HEK293 (cell line): Measurements from ENCODE around the gene SHANK2.
A peak's percentile ranks its signal among the peaks of the same experiment; 100 is the strongest.
"Not testable (repeated sequence)": the region's sequence is repeated elsewhere in the genome, so short reads cannot be mapped to it uniquely, and the experiment has no call there.

Experiments
- CTCF ChIA-PET: fragments of 350-600 bp; formaldehyde crosslinking; extraction: SDS; loops from one replicate; lab custom pipeline; 2021; ENCODE audit warnings: antibody characterized with exemption; lab: Yijun Ruan, JAX
- POLR2A ChIA-PET: fragments of 300-600 bp; formaldehyde crosslinking; extraction: SDS; loops from one replicate; lab custom pipeline; 2020; ENCODE audit warnings: antibody characterized with exemption, inconsistent platforms; lab: Yijun Ruan, JAX
- H3K27ac ChIP-seq: fragments of 200-500 bp; sonication (Bioruptor generic); 2 replicates; pipeline ENCODE4 v1.5.1; 2014; ENCODE audit warnings: low read depth, low read length, control low read depth, inconsistent platforms; ENCODE audit errors: extremely low read depth
- H3K36me3 ChIP-seq, 2 experiments: fragments of 200-500 bp in 1 of 2; sonication (Bioruptor generic) in 1 of 2; 1 replicate in 1 of 2; 2 replicates in 1 of 2; pipeline ENCODE4 v1.5.1; 2014 to 2017; ENCODE audit warnings: inconsistent platforms in 2 of 2, low read length in 2 of 2; ENCODE audit not compliant: control insufficient read depth in 2 of 2, insufficient read depth in 1 of 2
- H3K4me1 ChIP-seq: fragments of 200-500 bp; sonication (Bioruptor generic); 2 replicates; pipeline ENCODE4 v1.5.1; 2014; ENCODE audit warnings: mild to moderate bottlenecking, low read length, inconsistent platforms; ENCODE audit not compliant: control insufficient read depth, insufficient read depth
- H3K4me3 ChIP-seq: 2 replicates; pipeline ENCODE4 v1.5.1; 2011; ENCODE audit warnings: low read depth, mild to moderate bottlenecking, control low read depth, low read length, moderate library complexity
- H3K9me3 ChIP-seq: fragments of 200-500 bp; sonication (Bioruptor generic); 2 replicates; pipeline ENCODE4 v1.5.1; 2014; ENCODE audit warnings: low read depth, low read length, inconsistent platforms; ENCODE audit not compliant: control insufficient read depth, insufficient read depth
- ZBTB11 ChIP-seq: fragments of 450-650 bp; formaldehyde crosslinking; conservative IDR thresholded peaks from 2 replicates; pipeline ENCODE4 v1.5.1; 2016; ENCODE audit warnings: low read depth, missing biosample characterization, missing genetic modification characterization
- ZBTB8A ChIP-seq: fragments of 450-650 bp; formaldehyde crosslinking; IDR thresholded peaks from 2 replicates; pipeline ENCODE4 v1.5.1; 2016; ENCODE audit warnings: missing biosample characterization, missing genetic modification characterization
- ZNF138 ChIP-seq: fragments of 450-650 bp; formaldehyde crosslinking; IDR thresholded peaks from 2 replicates; pipeline ENCODE4 v1.5.1; 2016; ENCODE audit warnings: missing biosample characterization, missing genetic modification characterization, borderline replicate concordance
- ZNF140 ChIP-seq: fragments of 450-650 bp; formaldehyde crosslinking; IDR thresholded peaks from 2 replicates; pipeline ENCODE4 v1.5.1; 2016; ENCODE audit warnings: missing biosample characterization, missing genetic modification characterization
- ZNF202 ChIP-seq: fragments of 450-650 bp; formaldehyde crosslinking; IDR thresholded peaks from 2 replicates; pipeline ENCODE4 v1.5.1; 2016; ENCODE audit warnings: missing biosample characterization, missing genetic modification characterization, borderline replicate concordance
- ZNF266 ChIP-seq: fragments of 450-650 bp; formaldehyde crosslinking; IDR thresholded peaks from 2 replicates; pipeline ENCODE4 v1.5.1; 2016; ENCODE audit warnings: missing biosample characterization, missing genetic modification characterization, low read depth
- ZNF394 ChIP-seq: fragments of 450-650 bp; formaldehyde crosslinking; IDR thresholded peaks from 2 replicates; pipeline ENCODE4 v1.5.1; 2016; ENCODE audit warnings: missing biosample characterization, missing genetic modification characterization, mild to moderate bottlenecking, moderate library complexity, borderline replicate concordance
- ZNF404 ChIP-seq: fragments of 450-650 bp; formaldehyde crosslinking; IDR thresholded peaks from 2 replicates; pipeline ENCODE4 v1.5.1; 2017; ENCODE audit warnings: missing biosample characterization, missing genetic modification characterization
- ZNF426 ChIP-seq: fragments of 450-650 bp; formaldehyde crosslinking; IDR thresholded peaks from 2 replicates; pipeline ENCODE4 v1.5.1; 2017; ENCODE audit warnings: missing biosample characterization, missing genetic modification characterization, mild to moderate bottlenecking, inconsistent platforms, moderate library complexity
- ZNF433 ChIP-seq: fragments of 450-650 bp; formaldehyde crosslinking; IDR thresholded peaks from 2 replicates; pipeline ENCODE4 v1.5.1; 2016; ENCODE audit warnings: missing biosample characterization, missing genetic modification characterization, low read depth
- ZNF518A ChIP-seq: fragments of 450-650 bp; formaldehyde crosslinking; conservative IDR thresholded peaks from 2 replicates; pipeline ENCODE4 v1.5.1; 2016; ENCODE audit warnings: low read depth, missing biosample characterization, missing genetic modification characterization
- ZNF555 ChIP-seq: fragments of 450-650 bp; formaldehyde crosslinking; conservative IDR thresholded peaks from 2 replicates; pipeline ENCODE4 v1.5.1; 2017; ENCODE audit warnings: missing biosample characterization, mild to moderate bottlenecking, missing genetic modification characterization, inconsistent platforms
- ZNF558 ChIP-seq: fragments of 450-650 bp; formaldehyde crosslinking; IDR thresholded peaks from 2 replicates; pipeline ENCODE4 v1.5.1; 2016; ENCODE audit warnings: missing biosample characterization, missing genetic modification characterization
- ZNF623 ChIP-seq: fragments of 450-650 bp; formaldehyde crosslinking; IDR thresholded peaks from 2 replicates; pipeline ENCODE4 v1.5.1; 2016; ENCODE audit warnings: missing biosample characterization, missing genetic modification characterization
- ZNF639 ChIP-seq: fragments of 450-650 bp; formaldehyde crosslinking; IDR thresholded peaks from 2 replicates; pipeline ENCODE4 v1.5.1; 2016; ENCODE audit warnings: missing biosample characterization, missing genetic modification characterization
- ZNF654 ChIP-seq: fragments of 450-650 bp; formaldehyde crosslinking; IDR thresholded peaks from 2 replicates; pipeline ENCODE4 v1.5.1; 2016; ENCODE audit warnings: low read depth, missing biosample characterization, missing genetic modification characterization
- ZXDB ChIP-seq: fragments of 450-650 bp; formaldehyde crosslinking; IDR thresholded peaks from 2 replicates; pipeline ENCODE4 v1.5.1; 2016; ENCODE audit warnings: missing biosample characterization, missing genetic modification characterization

Gene SHANK2

DNA sequence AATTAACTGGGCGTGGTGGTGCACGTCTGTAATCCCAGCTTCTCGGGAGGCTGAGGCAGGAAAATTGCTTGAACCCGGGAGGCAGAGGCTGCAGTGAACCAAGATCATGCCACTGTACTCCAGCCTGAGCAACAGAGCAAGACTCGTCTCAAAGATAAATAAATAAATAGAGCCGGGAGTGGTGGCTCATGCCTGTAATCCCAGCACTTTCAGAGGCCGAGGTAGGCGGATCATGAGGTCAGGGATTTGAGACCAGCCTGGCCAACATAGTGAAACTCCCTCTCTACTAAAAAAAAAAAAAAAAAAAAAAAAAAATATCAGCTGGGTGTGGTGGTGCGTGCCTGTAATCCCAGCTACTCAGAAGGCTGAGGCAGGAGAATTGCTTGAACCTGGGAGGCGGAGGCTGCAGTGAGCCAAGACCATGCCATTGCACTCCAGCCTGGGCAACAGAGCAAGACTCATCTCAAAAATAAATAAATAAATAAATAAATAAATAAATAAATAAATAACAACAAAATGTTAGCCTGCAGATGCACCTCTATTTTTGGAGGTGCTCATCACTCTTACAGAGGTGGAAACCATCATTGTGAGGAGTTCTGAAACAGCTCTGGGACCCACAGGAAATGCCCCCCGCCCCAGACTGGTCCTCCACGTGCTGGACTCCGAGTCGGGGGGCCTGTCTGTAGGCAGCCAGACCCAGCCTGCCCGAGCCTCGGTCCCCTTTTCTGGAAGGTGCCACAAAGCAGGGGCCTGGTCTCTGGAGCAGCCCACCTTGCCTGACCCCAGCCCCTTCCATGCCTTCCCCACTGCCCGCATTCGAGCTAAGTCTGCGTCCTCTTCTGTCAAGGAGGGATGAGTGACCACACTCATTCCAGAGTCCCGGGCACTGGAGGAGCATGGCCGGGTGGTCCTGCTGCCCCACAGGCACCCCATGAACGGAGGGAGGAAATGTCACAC lies 18.2 kb downstream of the SHANK2 start:
- H3K27ac ChIP-seq, H3K4me3 ChIP-seq, H3K36me3 ChIP-seq, H3K4me1 ChIP-seq, POLR2A ChIA-PET, H3K9me3 ChIP-seq: not testable (repeated sequence)
- TF ChIP-seq ZNF433 (tag by site-specific recombination) (peak; percentile 66), ZNF138 (tag by site-specific recombination) (0 out of 2 replicates have a peak, but pooled peaks have one; percentile 24), ZNF623 (tag by site-specific recombination) (peak; percentile 69), ZNF404 (tag by site-specific recombination) (0 out of 2 replicates have a peak, but pooled peaks have one; percentile 52), ZNF555 (tag by site-specific recombination) (peak; percentile 62), ZNF140 (tag by site-specific recombination) (peak; percentile 51; the same call in 1 of the 2 replicates), ZNF518A (tag by site-specific recombination) (peak; percentile 83), ZNF558 (tag by site-specific recombination) (0 out of 2 replicates have a peak, but pooled peaks have one; percentile 28), ZNF639 (0 out of 2 replicates have a peak, but pooled peaks have one; percentile 24), ZNF394 (tag by site-specific recombination) (peak; percentile 87), ZNF426 (peak; percentile 69), ZNF654 (tag by site-specific recombination) (peak; percentile 25), ZNF202 (tag by site-specific recombination) (0 out of 2 replicates have a peak, but pooled peaks have one; percentile 59), ZBTB11 (tag by site-specific recombination) (peak; percentile 59), ZXDB (tag by site-specific recombination) (0 out of 2 replicates have a peak, but pooled peaks have one; percentile 23), ZBTB8A (peak; percentile 47; the same call in 1 of the 2 replicates), ZNF266 (tag by site-specific recombination) (peak; percentile 58; the same call in 1 of the 2 replicates)
- CTCF ChIA-PET, result interaction anchor here (0.8 kb wide), 1 partner anchor 53 kb away, joined by 6 read pairs; no protein-coding TSS in a partner anchor
